Stomach (tissue), 4 donors: Measurements from ENCODE around the gene ALOX15B.

ENCODE experiments used
- CTCF ChIP-seq, 7 experiments: fragments of 450-650 bp in 4 of 7; fragments of 200-600 bp in 3 of 7; sonication (generic) in 3 of 7; IDR thresholded peaks; one replicate each; pipeline ENCODE4 v1.5.1; 2016 to 2019; ENCODE audit warnings: antibody characterized with exemption in 7 of 7, control low read depth in 2 of 7, mild to moderate bottlenecking in 1 of 7
- POLR2A ChIP-seq, 4 donors: fragments of 450-650 bp; IDR thresholded peaks; one replicate each; pipeline ENCODE4 v1.6.1; 2016; ENCODE audit warnings: antibody characterized with exemption in 4 of 4, control low read depth in 2 of 4, mild to moderate bottlenecking in 1 of 4, moderate library complexity in 1 of 4

GRCh38 chr17:8044819-8045810 is 6.3 kb downstream of the ALOX15B start:
- TF ChIP-seq CTCF (IDR thresholded peaks at IDR 0.05) (no peak), POLR2A (IDR thresholded peaks at IDR 0.05) (no peak)
